DMS153 (cell line): ENCODE measurements around the gene SLIT1.
A peak's percentile ranks its signal among the peaks of the same experiment; 100 is the strongest.
"Not testable (repeated sequence)": the region's sequence is repeated elsewhere in the genome, so short reads cannot be mapped to it uniquely, and the experiment has no call there.

ENCODE experiments used
- DNase-seq: peaks from one replicate; lab custom pipeline; 2025; lab: John Stamatoyannopoulos, UW

Gene SLIT1

DNA sequence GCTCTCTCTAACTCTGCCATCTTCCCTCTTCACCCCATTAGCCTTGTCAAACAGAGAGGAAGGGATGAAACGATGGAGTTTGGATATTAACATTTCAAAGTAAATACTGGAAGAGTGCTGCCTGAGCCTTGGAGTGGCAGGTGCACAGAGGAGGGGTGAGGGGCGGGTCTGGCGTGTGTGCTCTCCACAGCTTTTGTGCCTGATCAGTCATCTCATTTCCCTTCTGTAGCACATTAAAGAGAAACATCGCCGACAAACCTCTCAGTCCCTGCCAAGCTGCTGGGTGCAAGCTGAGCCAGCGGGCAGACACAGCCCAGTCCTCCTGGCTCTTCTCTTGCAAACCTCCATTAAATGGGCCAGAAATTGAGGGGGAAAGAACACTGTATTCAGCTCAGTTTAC lies 76.2 kb downstream of the SLIT1 start:
- DNase-seq: peak; percentile 84

DNA sequence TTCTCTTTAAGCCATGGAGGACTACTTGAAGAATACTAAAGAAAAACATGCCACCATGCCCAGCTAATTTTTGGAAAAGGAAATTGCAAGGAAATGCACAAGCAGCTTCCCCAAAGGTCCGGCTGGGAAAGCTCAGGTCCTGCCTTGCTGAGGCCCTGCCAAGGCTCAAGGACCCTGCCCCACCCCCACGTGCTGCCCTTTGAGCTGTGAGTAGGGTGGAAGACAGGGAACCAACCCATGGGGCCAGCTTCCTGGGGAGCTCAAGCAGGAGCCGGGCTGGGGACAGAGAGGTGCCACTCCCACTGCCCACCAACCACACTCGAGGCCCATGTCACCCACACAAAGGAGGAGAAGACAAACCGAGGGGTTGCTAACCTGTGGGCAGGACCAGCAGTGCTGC lies 78.2 kb downstream of the SLIT1 start:
- DNase-seq: no peak

DNA sequence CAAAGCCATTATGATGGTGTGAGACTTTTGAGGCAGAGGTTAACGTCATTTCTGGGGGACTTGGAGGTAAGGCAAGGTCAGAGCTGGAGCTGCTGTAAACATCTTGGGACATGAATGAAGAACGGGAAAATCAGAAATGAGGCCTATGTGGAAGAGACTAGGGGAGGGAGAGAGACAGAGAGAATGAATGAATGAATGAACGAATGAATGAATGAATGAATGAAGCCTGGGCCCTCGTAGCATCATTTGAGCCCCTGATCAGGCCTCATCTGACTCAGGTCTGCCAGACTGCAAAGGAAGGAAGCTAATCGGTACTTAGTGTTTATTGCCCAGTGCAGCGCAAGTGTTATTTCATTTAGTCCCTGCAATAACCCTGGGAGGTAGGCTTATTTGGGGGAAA lies 79.6 kb downstream of the SLIT1 start:
- no peak for DNase-seq

DNA sequence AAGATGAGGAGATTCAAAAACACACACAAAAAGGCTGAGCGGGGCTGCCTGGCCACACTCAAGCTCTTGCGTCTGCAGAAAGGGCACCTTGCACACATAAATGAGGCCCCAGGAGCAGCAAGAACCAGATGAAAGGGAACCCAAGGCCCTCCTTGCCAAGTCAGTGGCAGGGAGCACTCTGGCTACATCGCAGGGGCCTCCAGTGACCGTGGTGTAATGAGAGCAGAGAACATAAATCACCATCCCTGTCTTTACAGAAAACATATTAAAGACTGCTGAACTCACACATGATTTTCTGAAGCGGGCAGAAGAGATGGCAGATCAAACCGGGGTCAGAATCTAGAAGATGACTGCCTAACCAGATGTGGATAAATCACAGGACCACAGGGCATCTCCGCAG lies 80.5 kb downstream of the SLIT1 start:
- DNase-seq: no peak

DNA sequence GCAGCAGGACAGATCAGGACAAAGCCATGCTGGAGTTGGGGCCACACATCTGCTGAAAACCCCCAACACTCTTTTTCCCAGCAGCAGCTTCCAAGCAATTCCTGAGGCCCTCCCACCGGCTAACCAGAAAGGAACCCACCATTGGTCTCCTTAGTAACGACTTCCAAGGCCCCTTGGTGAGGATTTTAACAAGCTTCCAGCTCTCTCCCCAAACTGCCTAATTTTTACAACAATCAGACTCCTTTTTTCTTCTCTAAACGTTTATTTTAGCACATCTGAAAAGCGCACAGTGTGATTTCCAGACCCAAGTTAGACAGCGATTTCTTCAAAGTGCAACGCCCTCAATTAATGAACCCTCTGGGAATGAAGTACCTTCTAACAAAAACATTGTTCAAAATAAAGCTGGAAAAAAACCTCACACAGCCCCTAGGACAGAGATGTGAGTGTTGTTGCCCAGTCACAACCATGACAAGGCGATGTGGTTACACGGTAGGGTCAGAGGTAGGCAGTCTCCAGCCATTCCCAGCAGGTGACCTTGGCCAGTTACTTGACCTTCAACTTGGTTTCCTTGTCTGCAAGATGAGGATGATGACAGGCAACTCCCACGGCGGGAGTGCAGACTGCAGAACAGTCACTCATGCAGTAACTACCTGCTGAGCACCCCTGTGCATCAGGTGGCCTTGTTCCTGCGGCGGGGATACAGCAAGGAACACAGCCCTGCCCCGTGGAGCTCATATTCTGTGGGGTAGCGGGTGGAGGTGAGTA lies 82.3 kb downstream of the SLIT1 start:
- no peak for DNase-seq

DNA sequence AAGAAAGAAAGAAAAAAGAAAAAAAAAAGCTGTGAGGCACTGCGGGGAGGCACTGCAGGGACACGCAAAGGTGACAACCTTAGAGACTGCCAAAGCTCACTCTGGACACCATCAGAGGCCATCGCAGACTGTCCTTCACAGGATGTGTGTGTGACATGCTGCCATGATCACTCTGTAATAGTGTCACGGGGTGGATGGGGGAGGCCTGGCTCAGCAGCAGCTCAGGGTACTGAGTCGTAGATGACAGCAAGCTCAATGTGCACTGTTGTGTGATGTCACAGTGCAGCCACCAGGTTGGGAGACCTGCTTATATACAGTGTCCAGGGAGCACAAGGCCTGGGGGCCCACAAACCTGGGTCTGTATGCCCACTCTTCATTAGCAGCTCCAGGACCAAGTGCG lies 83.3 kb downstream of the SLIT1 start:
- no peak for DNase-seq

DNA sequence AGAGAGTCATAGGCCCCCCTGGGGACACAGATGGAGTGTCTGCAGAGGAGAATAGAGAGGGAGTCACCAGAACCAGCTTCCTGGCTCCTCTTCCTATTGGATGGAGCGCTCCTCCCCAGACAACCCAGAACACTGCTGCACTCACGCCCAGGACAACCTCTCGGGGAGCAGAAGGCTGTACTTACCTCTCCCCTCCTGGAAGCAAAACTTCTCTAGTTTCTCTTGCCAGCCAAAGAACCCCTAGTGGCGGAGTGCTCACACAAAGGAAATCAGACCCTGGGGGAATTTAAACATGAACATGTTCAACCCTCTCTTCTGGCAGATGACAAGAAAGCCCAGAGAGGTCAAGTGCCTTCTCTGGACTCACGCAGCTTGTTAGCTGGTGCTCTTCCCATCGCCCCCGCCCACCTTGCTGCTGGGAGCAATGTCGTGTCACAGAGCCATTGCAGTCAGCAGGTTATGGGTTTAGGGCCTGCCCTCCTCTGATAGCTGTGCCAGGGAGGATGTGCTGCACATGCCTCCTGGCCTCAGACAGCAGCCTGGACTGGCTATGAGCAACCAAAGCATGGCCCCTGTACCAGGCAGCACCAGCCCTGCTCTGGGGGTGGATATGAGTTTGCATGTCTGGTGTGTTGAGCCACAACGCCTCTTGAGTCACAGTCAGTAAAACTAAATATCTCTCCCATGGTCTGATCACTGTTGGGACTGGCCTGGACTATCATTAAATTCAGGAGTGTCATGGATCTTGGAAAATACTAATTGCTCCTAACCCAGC lies 84.4 kb downstream of the SLIT1 start:
- DNase-seq: no peak

DNA sequence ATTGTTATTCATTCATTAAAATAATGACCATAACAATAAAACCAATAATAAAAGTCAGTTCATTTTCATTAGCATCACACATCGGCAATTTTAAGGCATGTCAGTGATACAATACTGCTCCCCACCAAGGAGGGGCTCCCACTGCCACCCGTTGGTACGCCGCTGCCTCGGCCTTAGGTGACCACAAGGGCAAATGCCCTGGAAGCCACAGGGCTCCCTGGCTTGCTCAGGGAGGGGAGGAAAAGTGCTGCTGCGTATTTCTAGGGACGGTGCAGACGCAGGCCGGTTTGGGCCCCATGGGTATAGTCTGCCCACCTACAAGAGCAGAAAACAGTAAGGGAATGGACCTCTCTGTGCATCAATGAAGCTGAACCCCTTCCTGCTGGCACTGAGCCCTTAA lies 85.1 kb downstream of the SLIT1 start:
- DNase-seq: no peak

DNA sequence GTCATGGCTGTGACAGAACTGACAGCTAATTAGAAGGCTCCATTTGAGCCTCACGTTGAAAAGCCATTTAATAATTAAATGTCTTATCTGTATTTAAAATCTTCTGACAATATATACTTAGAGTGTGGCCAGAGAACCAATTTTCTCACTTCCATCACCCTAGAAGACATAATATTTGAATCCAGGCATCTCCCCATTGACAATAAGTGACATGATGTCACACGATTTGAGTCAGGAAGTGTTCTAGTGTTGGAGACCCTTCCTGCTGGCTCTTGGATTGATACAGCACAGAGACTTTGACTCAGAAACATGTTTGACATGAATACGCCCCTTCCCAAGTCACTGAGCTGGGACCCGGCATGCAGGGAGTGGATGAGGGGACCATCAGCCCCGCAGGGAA lies 85.9 kb downstream of the SLIT1 start:
- no peak for DNase-seq

DNA sequence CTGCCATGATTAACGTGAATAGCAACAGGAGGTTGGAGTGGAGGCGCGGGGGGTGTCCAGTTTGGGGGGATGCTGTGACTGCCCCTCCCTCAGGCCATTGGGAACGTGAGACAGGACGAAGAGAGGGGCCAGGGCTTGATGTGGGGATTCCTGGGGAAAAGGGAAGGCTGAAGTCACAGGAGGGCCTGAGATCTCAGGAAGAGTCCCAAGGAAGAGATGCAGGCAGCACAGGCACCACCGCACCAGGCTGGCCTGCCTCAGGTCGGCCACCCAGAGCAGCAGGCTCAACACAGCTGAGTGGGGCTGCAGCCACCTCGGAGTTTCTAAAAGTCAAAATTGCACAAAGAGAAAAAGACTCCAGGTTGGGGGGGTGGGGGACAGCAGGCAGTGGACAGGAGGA lies 86.7 kb downstream of the SLIT1 start:
- DNase-seq: no peak

DNA sequence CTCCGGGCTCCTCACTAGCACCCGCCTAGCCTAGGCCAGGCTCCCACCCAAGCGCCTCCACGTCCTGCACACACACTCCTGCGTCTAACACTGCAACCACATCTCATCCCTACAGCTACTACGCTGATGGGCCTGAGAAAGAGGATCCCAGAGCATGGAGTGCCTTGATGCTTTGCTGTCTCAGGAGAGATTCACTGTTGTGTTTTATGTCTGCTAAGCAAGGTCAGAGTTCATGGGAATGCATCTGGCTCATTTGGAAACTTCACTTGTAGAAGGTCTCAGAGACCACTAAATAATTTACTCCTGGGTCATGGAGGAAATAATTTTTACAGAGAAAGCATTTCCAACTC lies 88.7 kb downstream of the SLIT1 start:
- no peak for DNase-seq

DNA sequence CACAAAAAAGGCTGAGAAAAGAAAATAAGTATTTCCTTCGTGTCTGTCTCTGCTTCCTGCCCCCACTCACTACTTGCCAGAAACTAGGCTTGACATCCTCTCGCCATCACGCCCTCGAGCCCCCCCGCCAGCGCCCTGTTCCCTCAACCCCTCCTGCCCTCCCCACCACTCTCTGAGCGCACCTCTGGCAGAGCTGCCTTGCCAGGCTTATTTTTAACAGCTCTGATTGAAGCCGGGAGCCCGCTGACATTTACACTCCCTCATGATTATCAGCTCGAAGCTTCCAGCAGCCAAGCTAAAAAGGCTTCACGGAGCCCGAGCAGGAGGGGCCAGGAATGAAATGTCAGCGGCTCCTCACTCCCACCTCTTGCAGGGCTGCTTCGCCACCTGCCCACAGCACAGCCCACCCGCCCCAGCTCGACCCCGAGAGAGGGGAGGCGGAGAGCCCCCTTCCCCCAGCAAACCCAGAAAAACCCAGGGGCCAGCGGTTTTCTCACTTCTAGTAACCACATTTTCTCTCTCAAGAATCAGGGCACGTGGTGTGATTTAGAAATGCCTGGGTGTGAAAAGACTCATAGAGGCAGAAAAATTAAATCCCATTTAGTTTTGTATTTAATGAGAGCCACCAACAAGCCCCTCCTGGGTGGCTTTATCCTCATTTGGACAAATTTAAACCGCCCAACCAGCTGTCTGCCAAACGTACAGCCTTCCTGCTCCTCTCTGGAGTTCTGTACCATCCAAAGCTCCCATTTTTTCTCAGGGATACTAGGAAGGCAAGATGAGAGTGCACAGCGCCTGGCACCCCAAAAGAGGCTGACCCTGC lies 89.3 kb downstream of the SLIT1 start:
- DNase-seq: no peak

DNA sequence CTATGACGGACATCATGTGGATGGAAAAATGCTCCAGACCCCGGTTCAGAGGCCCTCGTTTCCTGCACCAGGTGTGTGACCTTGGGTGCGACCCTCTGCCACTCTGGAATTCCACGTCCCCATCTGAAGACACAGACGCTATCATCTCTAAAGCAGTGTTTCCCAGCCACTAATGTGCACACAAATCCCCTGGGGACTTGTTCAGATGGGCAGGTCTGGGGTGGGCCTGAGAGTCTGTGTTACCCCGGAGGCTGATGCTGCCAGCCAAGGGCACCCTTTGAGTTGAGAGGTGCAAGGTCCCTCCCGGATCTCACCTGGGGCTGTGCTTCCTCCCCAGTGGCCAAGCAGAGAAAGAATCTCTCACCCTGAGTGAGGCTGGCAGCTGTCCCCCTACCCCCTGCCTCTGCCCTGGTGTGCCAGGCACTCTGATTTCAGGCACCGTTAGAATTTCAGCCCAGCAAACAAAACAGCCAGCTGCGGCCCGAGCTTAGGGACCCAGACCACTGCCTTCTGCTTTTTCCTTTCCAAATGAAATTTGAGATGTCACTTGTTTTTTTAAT lies 90.0 kb downstream of the SLIT1 start:
- no peak for DNase-seq

DNA sequence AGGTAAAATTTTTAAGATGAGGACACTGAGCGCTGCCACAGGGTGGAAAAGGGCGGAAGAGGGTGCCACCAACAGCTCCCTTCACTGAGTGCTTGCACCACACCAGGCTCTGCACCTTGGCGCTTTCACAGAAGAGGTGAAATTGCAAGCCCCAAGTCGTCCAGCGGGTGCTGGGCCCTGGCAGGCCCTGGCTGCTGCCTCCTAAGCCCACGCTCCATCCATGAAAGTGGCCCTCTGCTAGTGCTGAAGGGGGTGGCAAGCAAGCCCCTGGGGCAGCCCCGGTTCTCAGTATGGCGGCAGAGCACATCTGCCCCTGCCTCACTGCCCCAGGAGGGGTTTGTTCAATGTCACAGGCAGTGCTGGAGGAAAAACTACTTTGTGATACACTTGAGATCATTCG lies 95.1 kb downstream of the SLIT1 start:
- no peak for DNase-seq

DNA sequence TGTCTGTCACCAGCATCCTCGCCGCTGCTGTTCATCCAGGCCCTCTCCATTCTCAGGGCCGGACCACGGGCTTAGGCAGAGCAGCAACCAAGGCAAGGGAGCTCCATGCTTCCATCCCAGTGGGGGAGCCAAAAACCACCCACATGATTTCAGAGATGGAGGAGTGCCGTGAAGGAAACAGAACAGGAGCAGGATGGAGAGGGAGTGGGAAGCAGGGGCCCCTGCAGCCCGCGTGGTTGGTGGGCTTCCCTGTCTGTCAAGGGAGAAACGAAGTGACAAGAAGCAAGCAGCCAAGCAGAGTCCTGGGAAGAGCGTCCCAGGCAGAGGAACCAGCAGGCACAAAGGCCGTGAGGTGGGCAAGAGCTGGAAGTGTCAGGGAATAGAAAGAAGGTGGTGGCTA lies 95.7 kb downstream of the SLIT1 start:
- DNase-seq: no peak

DNA sequence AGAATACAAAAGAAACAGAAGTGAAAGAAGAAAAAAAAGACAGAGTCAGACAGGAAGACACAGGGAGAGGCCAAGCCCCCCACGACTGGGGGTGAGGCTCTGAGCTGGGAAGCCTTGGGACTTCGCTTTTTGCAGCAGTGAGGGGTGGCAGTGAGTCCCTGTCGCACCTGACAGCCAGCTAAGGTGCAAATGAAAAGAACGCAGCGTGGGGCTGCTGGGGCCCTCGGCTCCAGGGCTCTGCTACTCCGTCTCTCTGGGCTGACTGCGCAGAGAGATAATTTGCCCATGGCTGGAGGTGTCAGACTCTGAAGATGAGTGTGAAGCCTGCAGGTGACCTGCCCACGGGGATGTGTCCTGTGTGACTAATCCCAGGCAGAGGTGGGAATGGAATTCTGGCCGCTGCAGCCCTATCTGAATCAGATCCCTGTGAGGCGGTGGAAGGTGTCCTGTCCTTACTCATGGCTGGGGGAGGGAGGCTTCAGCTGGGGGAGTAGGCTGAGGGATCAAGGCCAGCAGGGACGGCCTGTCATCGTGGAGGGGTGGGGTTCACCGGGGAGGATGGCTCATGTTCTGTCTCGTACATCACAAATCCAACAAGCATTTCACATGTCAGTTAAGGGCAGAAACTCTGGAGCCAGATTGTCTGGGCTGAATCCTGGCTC lies 96.4 kb downstream of the SLIT1 start:
- no peak for DNase-seq

DNA sequence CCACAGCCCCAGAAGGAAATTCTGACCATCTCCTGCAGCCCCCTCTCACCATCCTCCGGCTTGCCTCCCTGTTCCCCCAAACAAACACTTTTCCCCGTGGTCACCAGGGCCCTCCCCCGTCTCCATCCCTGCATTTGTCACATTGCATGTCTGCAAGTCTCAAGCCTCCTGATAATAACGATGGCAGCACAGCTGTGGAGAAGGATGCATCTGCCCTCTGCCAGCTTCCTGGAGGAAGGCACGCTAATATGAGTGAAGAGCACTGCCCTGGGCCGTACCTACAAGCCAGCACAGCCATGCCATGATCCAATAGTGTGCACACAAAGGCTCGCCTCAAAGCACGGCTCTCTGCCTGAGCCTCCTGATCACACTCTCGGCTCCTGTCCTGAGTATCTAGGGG lies 98.5 kb downstream of the SLIT1 start:
- no peak for DNase-seq

DNA sequence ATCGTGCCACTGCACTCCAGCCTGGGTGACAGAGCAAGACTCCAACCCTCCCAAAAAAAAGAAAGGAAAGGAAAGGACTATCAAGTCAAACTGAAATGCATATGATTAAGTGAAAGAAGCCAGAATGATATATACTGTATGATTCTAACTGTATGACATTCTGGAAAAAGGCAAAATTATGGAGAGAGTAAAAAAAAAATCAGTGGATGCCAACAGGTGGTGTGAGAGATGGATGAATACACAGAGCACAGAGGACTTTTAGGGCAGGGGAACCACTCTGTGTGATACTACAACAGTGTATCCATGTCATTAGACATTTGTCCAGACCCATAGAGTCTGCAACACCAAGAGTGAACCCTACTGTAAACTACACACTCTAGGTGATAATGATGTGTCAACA lies 99.2 kb downstream of the SLIT1 start:
- no peak for DNase-seq

DNA sequence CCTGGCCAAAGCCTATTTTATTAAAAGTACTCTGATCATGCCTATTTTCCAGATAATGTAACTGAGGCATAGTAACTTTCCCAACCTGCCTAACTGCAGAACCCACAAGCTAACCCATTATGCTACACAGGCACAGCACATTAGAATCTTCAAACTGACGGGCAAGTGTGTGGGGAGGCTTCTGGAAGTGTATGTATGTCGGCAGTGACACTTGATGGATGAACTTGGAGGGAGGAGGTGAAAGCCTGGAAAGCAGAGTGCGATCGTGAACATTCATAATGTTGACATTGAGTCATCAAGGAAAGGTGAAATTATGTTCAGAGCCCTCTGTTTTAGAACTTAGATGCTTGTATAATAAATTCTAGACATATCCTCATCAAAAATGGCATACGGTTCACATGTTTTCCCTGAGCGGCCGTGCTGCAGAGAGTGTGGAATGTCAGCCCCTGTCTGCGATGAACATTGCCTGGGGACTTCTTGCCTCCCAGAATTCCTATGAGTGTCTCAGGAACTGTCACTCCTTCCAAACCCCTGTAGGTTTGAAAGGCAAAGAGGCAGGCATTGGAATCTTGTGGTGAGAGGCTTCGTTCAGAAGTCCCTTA lies 102.4 kb downstream of the SLIT1 start:
- DNase-seq: no peak

DNA sequence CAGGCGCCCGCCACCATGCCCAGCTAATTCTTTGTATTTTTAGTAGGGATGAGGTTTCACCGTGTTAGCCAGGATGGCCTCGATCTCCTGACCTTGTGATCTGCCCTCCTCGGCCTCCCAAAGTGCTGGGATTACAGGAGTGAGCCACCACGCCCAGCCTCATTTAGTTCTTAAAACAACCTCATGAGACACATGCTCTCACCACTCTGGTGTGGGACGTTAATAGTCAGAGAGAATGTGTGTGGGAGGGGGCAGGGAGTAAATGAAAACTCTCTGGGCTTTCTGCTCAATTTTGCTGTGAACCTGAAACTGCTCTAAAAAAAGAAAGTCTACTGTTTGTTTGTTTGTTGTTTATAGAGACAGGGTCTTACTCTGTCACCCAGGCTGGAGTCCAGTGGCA lies 103.2 kb downstream of the SLIT1 start:
- DNase-seq: not testable (repeated sequence)

DNA sequence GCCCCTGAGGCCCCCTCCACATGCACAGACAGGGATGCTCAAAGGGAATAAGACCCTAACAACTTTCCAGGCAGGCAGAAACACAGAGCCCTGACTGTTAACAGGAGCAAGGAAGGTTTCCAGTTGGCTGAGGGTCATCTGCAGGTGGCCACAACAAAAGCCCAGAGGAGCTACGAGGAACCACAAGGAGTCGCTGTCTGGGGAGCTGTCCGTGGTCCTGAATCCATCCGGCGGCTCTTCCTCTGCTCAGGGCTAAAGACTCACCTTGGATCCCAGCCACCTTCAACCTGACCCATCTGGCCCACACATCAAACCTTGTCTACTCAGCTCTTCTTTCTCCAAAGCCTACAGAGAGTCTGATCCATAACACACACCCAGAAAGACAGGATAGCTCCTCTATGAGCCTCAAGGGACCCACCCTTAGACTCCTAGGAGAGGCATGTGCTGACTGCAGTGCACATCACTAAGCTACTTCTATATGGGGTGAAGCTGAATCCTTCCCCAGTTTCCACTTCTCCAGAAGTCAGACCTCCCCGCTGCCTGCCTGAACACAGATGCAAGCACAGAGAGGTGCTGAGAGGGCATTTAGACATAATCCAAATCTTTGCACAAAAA lies 104.0 kb downstream of the SLIT1 start:
- no peak for DNase-seq
